GM23248 (cell line): Measurements from ENCODE around the gene LAMTOR1.

Experiments
- EZH2 ChIP-seq: fragments of 200-600 bp; sonication (generic); IDR thresholded peaks from 2 replicates; pipeline ENCODE4 v1.6.1; 2018; ENCODE audit warnings: antibody characterized with exemption, mild to moderate bottlenecking; ENCODE audit not compliant: insufficient read depth, poor library complexity, severe bottlenecking
- EZH2phosphoT487 ChIP-seq: fragments of 200-600 bp; sonication (generic); IDR thresholded peaks from 2 replicates; pipeline ENCODE4 v1.6.1; 2018; ENCODE audit warnings: antibody characterized with exemption, moderate library complexity, mild to moderate bottlenecking, low read depth; ENCODE audit not compliant: insufficient read depth

GRCh38 chr11:72078477-72078876 is 24.6 kb downstream of the LAMTOR1 start:
- TF ChIP-seq EZH2 (no peak), EZH2phosphoT487 (no peak)
